PC-3 (cell line): ENCODE measurements around the gene LAYN. TPM values are rescaled to one million over a fixed set of nuclear protein-coding genes. Genes with fewer than 3 reads are reported as not detected.

Experiments used
- ATAC-seq: fragments of 200-7000 bp; cut with Tn5 transposase; 2 replicates; pipeline ENCODE4 v1.9.1; 2020; ENCODE audit warnings: mild to moderate bottlenecking, moderate library complexity
- BruUV-seq: library from RNA; stranded (reverse); fragments of 400-500 nt; replicated peaks from 2 replicates; lab custom pipeline; 2021; lab: Mats Ljungman, UMichigan
- CTCF ChIA-PET: fragments of 300-600 bp; sonication (Branson Sonifier 250); formaldehyde crosslinking; loops from one replicate; lab custom pipeline; 2022; ENCODE audit warnings: antibody characterized with exemption; lab: Charles Lee
- POLR2A ChIA-PET: fragments of 300-600 bp; sonication (Branson Sonifier 250); formaldehyde crosslinking; loops from one replicate; lab custom pipeline; 2022; ENCODE audit warnings: antibody characterized with exemption; ENCODE audit not compliant: unreplicated experiment; lab: Charles Lee
- DNase-seq: peaks from one replicate; pipeline ENCODE4 v3.0.0-alpha.2; 2015
- H2AFZ ChIP-seq: fragments of 300-600 bp; sonication (generic); 2 replicates; pipeline ENCODE4 v1.6.0; 2016; ENCODE audit warnings: antibody characterized with exemption, low read length
- H3F3A ChIP-seq: fragments of 300-600 bp; sonication (generic); one replicate; pipeline ENCODE4 v1.6.0; 2017; ENCODE audit warnings: antibody characterized with exemption, low read length, control low read depth, mild to moderate bottlenecking; ENCODE audit not compliant: unreplicated experiment
- H3K27ac ChIP-seq: fragments of 300-600 bp; sonication (generic); 2 replicates; pipeline ENCODE4 v1.5.1; 2016; ENCODE audit warnings: mild to moderate bottlenecking, low read length
- H3K27me3 ChIP-seq: fragments of 300-600 bp; sonication (generic); 2 replicates; pipeline ENCODE4 v1.6.1; 2016; ENCODE audit warnings: low read length, mixed read lengths
- H3K36me3 ChIP-seq: fragments of 300-600 bp; sonication (generic); 2 replicates; pipeline ENCODE4 v1.6.1; 2016; ENCODE audit warnings: low read depth, mixed run types, low read length, mixed read lengths
- H3K4me1 ChIP-seq: fragments of 300-600 bp; sonication (generic); 2 replicates; pipeline ENCODE4 v1.5.1; 2016; ENCODE audit warnings: low read length; ENCODE audit not compliant: insufficient read depth
- H3K4me2 ChIP-seq: fragments of 300-600 bp; sonication (generic); 2 replicates; pipeline ENCODE4 v1.6.0; 2016; ENCODE audit warnings: low read length
- H3K4me3 ChIP-seq: fragments of 300-600 bp; sonication (generic); 2 replicates; pipeline ENCODE4 v1.5.1; 2016; ENCODE audit warnings: mild to moderate bottlenecking, low read length, mixed read lengths
- H3K79me2 ChIP-seq: fragments of 300-600 bp; sonication (generic); 2 replicates; pipeline ENCODE4 v1.6.1; 2017; ENCODE audit warnings: low read length, mixed read lengths
- H3K9ac ChIP-seq: fragments of 300-600 bp; sonication (generic); 2 replicates; pipeline ENCODE4 v1.6.0; 2016; ENCODE audit warnings: mild to moderate bottlenecking, low read length
- H3K9me2 ChIP-seq: fragments of 300-600 bp; sonication (generic); replicated peaks from 2 replicates; pipeline ENCODE4 v1.6.1; 2016; ENCODE audit warnings: mixed run types, low read length, mixed read lengths
- H3K9me3 ChIP-seq: fragments of 300-600 bp; sonication (generic); 2 replicates; pipeline ENCODE4 v1.6.1; 2016; ENCODE audit warnings: low read length, mixed read lengths
- H4K20me1 ChIP-seq: fragments of 300-600 bp; sonication (generic); 2 replicates; pipeline ENCODE4 v1.6.1; 2016; ENCODE audit warnings: low read length, mixed read lengths
- CTCF ChIP-seq: fragments of 300-600 bp; sonication (generic); conservative IDR thresholded peaks from 2 replicates; pipeline ENCODE4 v1.5.1; 2017; ENCODE audit warnings: antibody characterized with exemption, low read depth, mild to moderate bottlenecking, low read length
- EZH2 ChIP-seq: fragments of 300-600 bp; sonication (generic); IDR thresholded peaks from one replicate; pipeline ENCODE4 v1.6.1; 2017; ENCODE audit warnings: antibody characterized with exemption, mild to moderate bottlenecking, low read length; ENCODE audit not compliant: unreplicated experiment
- EZH2phosphoT487 ChIP-seq: fragments of 300-600 bp; sonication (generic); IDR thresholded peaks from 2 replicates; pipeline ENCODE4 v1.6.1; 2018; ENCODE audit warnings: mild to moderate bottlenecking, antibody characterized with exemption, low read length, borderline replicate concordance
- intact Hi-C: fragments of 100-400 bp; cut with micrococcal nuclease; formaldehyde crosslinking; loops from 2 replicates; pipeline ENCODE4 v1.9.0; 2023
- total RNA-seq: library from RNA; depleted of rRNA; stranded (reverse); fragments of >200 nt; gene quantifications from 2 replicates; pipeline ENCODE4 v1.2.3, GENCODE V29; 2014

Gene LAYN
- total RNA-seq, 1 experiment from 2014 or later: 0.47 TPM

- Histone ChIP-seq H3K9ac (peak overlapping the region; percentile 56), H3K27me3 (no peaks in the 10 kb centered on the region), H3K27ac (peak overlapping the region; percentile 48), H3K4me2 (peak overlapping the region; percentile 86), H3K4me1 (peaks cover 15% of the 10 kb centered on the region), H4K20me1 (peaks cover 25% of the 10 kb centered on the region), H3K9me3 (no peaks in the 10 kb centered on the region), H3K9me2 (no peaks in the 10 kb centered on the region), H3K4me3 (peak overlapping the region; percentile 62), H3K36me3 (no peaks in the 10 kb centered on the region), H3K79me2 (peaks cover 40% of the 10 kb centered on the region), H3F3A (no peaks in the 10 kb centered on the region), H2AFZ (peak overlapping the region; percentile 85)
- no TSS peak for BruUV-seq
- intact Hi-C loops: no loop called here
- ATAC-seq (no peak), DNase-seq (no peak)
- TF ChIP-seq CTCF: no peak
- TF ChIP-seq EZH2phosphoT487: no peak
- no peak for TF ChIP-seq EZH2
- CTCF ChIA-PET: interaction anchor here (1.1 kb wide), 1 partner anchor 175 kb away, joined by 3 read pairs; no protein-coding TSS in a partner anchor
- POLR2A ChIA-PET: no interaction called here
Observed at GRCh38 chr11:111601636-111601978, 61.1 kb downstream of the LAYN start.

GRCh38 chr11:111601979-111602864 is 61.7 kb downstream of the LAYN start, which contains the start of gene SIK2:
Gene SIK2 (plus strand): TSS chr11:111602449. CDS start chr11:111602564, 115 bp downstream.
- TF ChIP-seq EZH2 (no peak), EZH2phosphoT487 (no peak), CTCF (peak; percentile 88)
- BruUV-seq: no TSS peak
- peaks cover 46% of the 10 kb centered on the region for H3K79me2 ChIP-seq

More at GRCh38 chr11:111601979-111602864, 61.7 kb downstream of the LAYN start, which contains the start of gene SIK2:
- peak within 1 kb of the TSS; percentile 85 for H2AFZ ChIP-seq
- peak within 1 kb of the TSS; percentile 86 for H3K4me2 ChIP-seq
- H3K27ac ChIP-seq: peak within 1 kb of the TSS; percentile 61
- H3K36me3 ChIP-seq: no peaks in the 10 kb centered on the region
- H3K9me2 ChIP-seq: no peaks in the 10 kb centered on the region
- no peaks in the 10 kb centered on the region for H3K9me3 ChIP-seq
- CTCF ChIA-PET: interaction anchor here (0.5 to 1.1 kb wide), 2 partner anchors 20 to 174 kb away, joined by 3 to 4 read pairs; no protein-coding TSS in a partner anchor
- peak within 1 kb of the TSS; percentile 93 for H3K9ac ChIP-seq
- DNase-seq: peak; percentile 98
- POLR2A ChIA-PET: interaction anchor here (0.5 to 0.7 kb wide), 3 partner anchors 78 to 701 kb away, joined by 3 read pairs; no protein-coding TSS in a partner anchor
- H4K20me1 ChIP-seq: peaks cover 31% of the 10 kb centered on the region
- peak within 1 kb of the TSS; percentile 90 for H3K4me3 ChIP-seq
- peaks cover 19% of the 10 kb centered on the region for H3K4me1 ChIP-seq
- intact Hi-C loops: loop anchor here (1.0 kb wide), 3 partner anchors 129 to 239 kb away; no protein-coding TSS in a partner anchor
- peak; percentile 78 for ATAC-seq
- H3F3A ChIP-seq: no peaks in the 10 kb centered on the region
- H3K27me3 ChIP-seq: no peaks in the 10 kb centered on the region
